KMS-11 (cell line): ENCODE data around the gene RAB6C.
"Not testable (repeated sequence)": the region's sequence is repeated elsewhere in the genome, so short reads cannot be mapped to it uniquely, and the experiment has no call there.

ENCODE experiments used
- H2AFZ ChIP-seq: fragments of 200-600 bp; sonication (generic); 2 replicates; pipeline ENCODE4 v1.6.1; 2016; ENCODE audit warnings: antibody characterized with exemption, mixed run types, low read depth
- H3K27ac ChIP-seq: fragments of 200-600 bp; sonication (generic); 2 replicates; pipeline ENCODE4 v1.6.1; 2016; ENCODE audit warnings: mild to moderate bottlenecking, mixed run types
- H3K27me3 ChIP-seq: fragments of 200-600 bp; sonication (generic); 2 replicates; pipeline ENCODE4 v1.6.1; 2017; ENCODE audit warnings: mild to moderate bottlenecking, low read depth, mixed run types, moderate library complexity; ENCODE audit not compliant: insufficient read depth
- H3K36me3 ChIP-seq: fragments of 200-600 bp; sonication (generic); 2 replicates; pipeline ENCODE4 v1.6.1; 2017; ENCODE audit warnings: mild to moderate bottlenecking, mixed run types; ENCODE audit not compliant: insufficient read depth
- H3K4me1 ChIP-seq: fragments of 200-600 bp; sonication (generic); 2 replicates; pipeline ENCODE4 v1.6.1; 2016; ENCODE audit warnings: mild to moderate bottlenecking, low read depth, mixed run types; ENCODE audit not compliant: poor library complexity, severe bottlenecking
- H3K4me2 ChIP-seq: fragments of 200-600 bp; sonication (generic); 2 replicates; pipeline ENCODE4 v1.7.0; 2016; ENCODE audit warnings: mild to moderate bottlenecking, mixed run types
- H3K4me3 ChIP-seq: fragments of 200-600 bp; sonication (generic); IDR thresholded peaks from 2 replicates; pipeline ENCODE4 v1.6.1; 2017; ENCODE audit warnings: low read depth, low read length, mixed read lengths; ENCODE audit not compliant: insufficient read depth
- H3K79me2 ChIP-seq: fragments of 200-600 bp; sonication (generic); 2 replicates; pipeline ENCODE4 v1.6.1; 2016; ENCODE audit warnings: low read depth, mixed run types; ENCODE audit not compliant: insufficient read depth
- H3K9ac ChIP-seq: fragments of 200-600 bp; sonication (generic); 2 replicates; pipeline ENCODE4 v1.6.1; 2016; ENCODE audit warnings: mild to moderate bottlenecking, mixed run types
- H4K20me1 ChIP-seq: fragments of 200-600 bp; sonication (generic); 2 replicates; pipeline ENCODE4 v1.6.1; 2016; ENCODE audit warnings: mild to moderate bottlenecking, mixed run types; ENCODE audit not compliant: insufficient read depth
- TF ChIP-seq, protein P1 (sequence below): fragments of 200-600 bp; sonication (generic); conservative IDR thresholded peaks from 2 replicates; pipeline ENCODE4 v1.6.1; 2017; ENCODE audit warnings: low read depth, mild to moderate bottlenecking, antibody characterized with exemption, low read length, moderate library complexity, mixed read lengths

RAB6C gene

DNA sequence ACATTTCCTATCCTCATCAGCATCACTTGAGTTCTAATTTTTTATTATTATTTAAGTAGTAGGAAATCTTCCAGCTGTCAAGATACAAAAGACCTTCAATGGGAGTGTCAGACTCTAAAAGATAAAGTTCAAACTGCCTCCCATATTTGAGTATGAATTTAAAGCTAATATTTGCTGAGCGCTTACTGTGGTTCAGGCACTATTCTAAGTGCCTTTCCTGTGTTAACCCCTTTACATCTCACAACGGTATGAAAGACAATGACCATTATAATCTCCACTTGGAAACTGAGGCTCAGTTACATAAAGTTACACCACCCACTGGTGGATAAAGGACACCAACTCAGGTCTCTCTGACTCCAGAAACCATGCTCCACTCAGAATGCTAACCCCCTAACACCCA lies 39.9 kb downstream of the RAB6C start:
- Histone ChIP-seq H3K9ac (no peak overlapping the region), H3K27ac (no peak overlapping the region), H3K4me3 (no peak overlapping the region), H3K27me3 (no peaks in the 10 kb centered on the region), H2AFZ (no peak overlapping the region), H3K36me3 (no peaks in the 10 kb centered on the region), H4K20me1 (no peaks in the 10 kb centered on the region), H3K4me1 (no peaks in the 10 kb centered on the region), H3K4me2 (no peak overlapping the region), H3K79me2 (no peaks in the 10 kb centered on the region)
- TF ChIP-seq, protein P1, sequence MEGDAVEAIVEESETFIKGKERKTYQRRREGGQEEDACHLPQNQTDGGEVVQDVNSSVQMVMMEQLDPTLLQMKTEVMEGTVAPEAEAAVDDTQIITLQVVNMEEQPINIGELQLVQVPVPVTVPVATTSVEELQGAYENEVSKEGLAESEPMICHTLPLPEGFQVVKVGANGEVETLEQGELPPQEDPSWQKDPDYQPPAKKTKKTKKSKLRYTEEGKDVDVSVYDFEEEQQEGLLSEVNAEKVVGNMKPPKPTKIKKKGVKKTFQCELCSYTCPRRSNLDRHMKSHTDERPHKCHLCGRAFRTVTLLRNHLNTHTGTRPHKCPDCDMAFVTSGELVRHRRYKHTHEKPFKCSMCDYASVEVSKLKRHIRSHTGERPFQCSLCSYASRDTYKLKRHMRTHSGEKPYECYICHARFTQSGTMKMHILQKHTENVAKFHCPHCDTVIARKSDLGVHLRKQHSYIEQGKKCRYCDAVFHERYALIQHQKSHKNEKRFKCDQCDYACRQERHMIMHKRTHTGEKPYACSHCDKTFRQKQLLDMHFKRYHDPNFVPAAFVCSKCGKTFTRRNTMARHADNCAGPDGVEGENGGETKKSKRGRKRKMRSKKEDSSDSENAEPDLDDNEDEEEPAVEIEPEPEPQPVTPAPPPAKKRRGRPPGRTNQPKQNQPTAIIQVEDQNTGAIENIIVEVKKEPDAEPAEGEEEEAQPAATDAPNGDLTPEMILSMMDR: no peak

DNA sequence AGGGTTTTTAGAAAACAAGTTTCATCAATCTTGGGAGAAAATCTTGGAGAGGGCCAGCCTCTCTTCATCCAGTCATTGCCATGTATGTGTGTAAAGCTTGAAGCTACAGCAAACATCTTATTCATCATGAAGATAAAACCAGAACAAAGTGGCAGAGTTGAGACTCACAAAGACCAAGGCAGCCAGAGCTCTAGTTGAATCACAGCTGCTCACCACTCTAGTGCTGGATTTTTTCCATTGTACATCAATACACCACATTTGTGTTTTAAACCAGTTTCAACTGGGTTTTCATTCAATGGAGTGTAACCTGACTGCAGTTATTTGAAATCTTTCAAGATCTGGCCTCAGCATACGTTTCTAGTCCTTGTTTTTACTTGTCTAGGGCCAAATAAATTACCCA lies 40.6 kb downstream of the RAB6C start:
- not testable (repeated sequence) for H2AFZ ChIP-seq, H3K4me1 ChIP-seq, H3K4me2 ChIP-seq, H4K20me1 ChIP-seq, H3K27ac ChIP-seq, H3K4me3 ChIP-seq, H3K27me3 ChIP-seq, H3K9ac ChIP-seq, H3K36me3 ChIP-seq, H3K79me2 ChIP-seq

- H3K4me3 ChIP-seq: not testable (repeated sequence)
Observed at GRCh38 chr2:130025931-130026330, 46.5 kb downstream of the RAB6C start.

More at GRCh38 chr2:130025931-130026330, 46.5 kb downstream of the RAB6C start:
- not testable (repeated sequence) for H3K4me2 ChIP-seq, H3K27me3 ChIP-seq, H3K9ac ChIP-seq, H4K20me1 ChIP-seq, H3K79me2 ChIP-seq, H3K36me3 ChIP-seq, H3K4me1 ChIP-seq, H2AFZ ChIP-seq, H3K27ac ChIP-seq
